ENCODE measurements around the gene LUC7L2. TPM values are rescaled to one million over a fixed set of nuclear protein-coding genes. Genes with fewer than 3 reads are reported as not detected.
A peak's percentile ranks its signal among the peaks of the same experiment; 100 is the strongest.

LUC7L2 gene
- total and polyA plus RNA-seq, 9 of the 15 experiments (the other 6 are each of a cell fraction or from before 2014, with no cell fraction given), result 56.1 to 207 (median 141) TPM

- TF ChIP-seq CLOCK (CRISPR knock-in tag; IDR thresholded peaks at IDR 0.05; ENCODE audit: borderline replicate concordance), result no peak
- TF ChIP-seq PRMT5 (CRISPR knock-in tag; IDR thresholded peaks at IDR 0.05), result 0 out of 2 replicates have a peak, but pooled peaks have one; percentile 47
- TF ChIP-seq ZFP1 (CRISPR knock-in tag; IDR thresholded peaks at IDR 0.05), result no peak
- TF ChIP-seq FOXM1 (IDR thresholded peaks at IDR 0.05; ENCODE audit: low read depth), result peak; percentile 80
- TF ChIP-seq FOXM1 (CRISPR knock-in tag; IDR thresholded peaks at IDR 0.05; ENCODE audit: low read depth), result peak; percentile 98
- peak; percentile 40 for TF ChIP-seq LARP7 (IDR thresholded peaks at IDR 0.05)
- TF ChIP-seq MCM3 (IDR thresholded peaks at IDR 0.05), result no peak
- peak; percentile 88 for TF ChIP-seq HDAC3 (IDR thresholded peaks at IDR 0.05; ENCODE audit: borderline replicate concordance, partially characterized antibody)
- TF ChIP-seq POLR2AphosphoS5 (IDR thresholded peaks at IDR 0.05; ENCODE audit: control insufficient read depth, insufficient read depth, low read depth, low read length), result peak; percentile 99
- TF ChIP-seq ZBTB1 (CRISPR knock-in tag; IDR thresholded peaks at IDR 0.05; ENCODE audit: borderline replicate concordance, low read depth), result peak; percentile 80; the same call in 1 of the 2 replicates
- TF ChIP-seq SP2 (IDR thresholded peaks at IDR 0.05; ENCODE audit: extremely low read depth, low read depth, low read length, poor library complexity, severe bottlenecking), result peak; percentile 22
- TF ChIP-seq, protein P1, sequence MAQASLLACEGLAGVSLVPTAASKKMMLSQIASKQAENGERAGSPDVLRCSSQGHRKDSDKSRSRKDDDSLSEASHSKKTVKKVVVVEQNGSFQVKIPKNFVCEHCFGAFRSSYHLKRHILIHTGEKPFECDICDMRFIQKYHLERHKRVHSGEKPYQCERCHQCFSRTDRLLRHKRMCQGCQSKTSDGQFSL (CRISPR knock-in tag; IDR thresholded peaks at IDR 0.05), result peak; percentile 99
- TF ChIP-seq, protein P1 (tag; IDR thresholded peaks at IDR 0.05), result peak in 1 of 2 experiments; percentile 90; a peak in 2 of 4 replicates
- TF ChIP-seq TRIM28 (IDR thresholded peaks at IDR 0.05), result no peak
- TF ChIP-seq XRCC3 (IDR thresholded peaks at IDR 0.05), result no peak
- peak; percentile 58; the same call in 1 of the 2 replicates for TF ChIP-seq THRB (CRISPR knock-in tag; conservative IDR thresholded peaks at IDR 0.05)
- TF ChIP-seq EP400 (IDR thresholded peaks at IDR 0.05), result peak; percentile 96
- TF ChIP-seq ZNF644 (tag; IDR thresholded peaks at IDR 0.05; ENCODE audit: low read depth), result peak; percentile 90
- TF ChIP-seq, protein P2, sequence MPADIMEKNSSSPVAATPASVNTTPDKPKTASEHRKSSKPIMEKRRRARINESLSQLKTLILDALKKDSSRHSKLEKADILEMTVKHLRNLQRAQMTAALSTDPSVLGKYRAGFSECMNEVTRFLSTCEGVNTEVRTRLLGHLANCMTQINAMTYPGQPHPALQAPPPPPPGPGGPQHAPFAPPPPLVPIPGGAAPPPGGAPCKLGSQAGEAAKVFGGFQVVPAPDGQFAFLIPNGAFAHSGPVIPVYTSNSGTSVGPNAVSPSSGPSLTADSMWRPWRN (IDR thresholded peaks at IDR 0.05; ENCODE audit: low read depth), result 0 out of 2 replicates have a peak, but pooled peaks have one; percentile 37
- 0 out of 2 replicates have a peak, but pooled peaks have one; percentile 39 for TF ChIP-seq ZNF133 (CRISPR knock-in tag; IDR thresholded peaks at IDR 0.05)
- peak; percentile 95 for TF ChIP-seq CHD1 (IDR thresholded peaks at IDR 0.05; ENCODE audit: low read length)
- peak; percentile 17; the same call in 1 of the 2 replicates for TF ChIP-seq NR2C2 (CRISPR knock-in tag; IDR thresholded peaks at IDR 0.05)
- peak; percentile 68 for TF ChIP-seq NR2C2 (tag; IDR thresholded peaks at IDR 0.05)
Measured at GRCh38 chr7:139359366-139360209, at the start of gene LUC7L2 (continued).
